Fibroblast of pulmonary artery (primary cell): ENCODE results near the gene C4BPA.

Experiments
- DNase-seq: peaks from one replicate; pipeline ENCODE4 v3.0.0-alpha.2; 2010; ENCODE audit warnings: low read depth
- H3K4me3 ChIP-seq: replicated peaks from 2 replicates; pipeline ENCODE4 v1.5.1; 2011; ENCODE audit warnings: low read depth, mild to moderate bottlenecking, control low read depth, low read length, moderate library complexity
- CTCF ChIP-seq: IDR thresholded peaks from 2 replicates; pipeline ENCODE4 v1.5.1; 2011; ENCODE audit warnings: mild to moderate bottlenecking, control low read depth, low read length, inconsistent platforms; ENCODE audit errors: missing control alignments

C4BPA gene

GRCh38 chr1:207089627-207090355, 14.2 kb upstream of the C4BPA start:
- DNase-seq = no peak
- no peak for TF ChIP-seq CTCF
- H3K4me3 ChIP-seq = no peak overlapping the region

GRCh38 chr1:207091200-207091908, 12.7 kb upstream of the C4BPA start:
- DNase-seq = no peak
- no peak for TF ChIP-seq CTCF
- no peak overlapping the region for H3K4me3 ChIP-seq

GRCh38 chr1:207093944-207094343, 10.1 kb upstream of the C4BPA start:
- DNase-seq = no peak
- H3K4me3 ChIP-seq = no peak overlapping the region
- no peak for TF ChIP-seq CTCF

GRCh38 chr1:207097871-207098324, 6.1 kb upstream of the C4BPA start:
- no peak for DNase-seq
- TF ChIP-seq CTCF = no peak

GRCh38 chr1:207101720-207102119, 2.3 kb upstream of the C4BPA start:
- no peak for DNase-seq
- H3K4me3 ChIP-seq = no peak overlapping the region
- no peak for TF ChIP-seq CTCF

More at GRCh38 chr1:207097871-207098324, 6.1 kb upstream of the C4BPA start:
- no peak overlapping the region for H3K4me3 ChIP-seq

- TF ChIP-seq CTCF = no peak
- no peak for DNase-seq
- H3K4me3 ChIP-seq = no peak overlapping the region
Measured at GRCh38 chr1:207102146-207102545, 1.9 kb upstream of the C4BPA start.
